BJ (cell line): ENCODE results near the gene FBF1. TPM values are rescaled to one million over a fixed set of nuclear protein-coding genes. Genes with fewer than 3 reads are reported as not detected.

Experiments used
- CTCF ChIA-PET: fragments of 350-600 bp; formaldehyde crosslinking; extraction: SDS; loops from one replicate; lab custom pipeline; 2021; ENCODE audit warnings: antibody characterized with exemption, inconsistent platforms; lab: Yijun Ruan, JAX
- POLR2A ChIA-PET: fragments of 300-600 bp; sonication (Branson Sonifier 250); formaldehyde crosslinking; extraction: SDS; loops from one replicate; lab custom pipeline; 2021; ENCODE audit warnings: antibody characterized with exemption; lab: Charles Lee
- DNase-seq: peaks from one replicate; pipeline ENCODE4 v3.0.0-alpha.2; 2011; ENCODE audit warnings: low read depth
- H3K27me3 ChIP-seq: 2 replicates; pipeline ENCODE4 v1.6.0; 2011; ENCODE audit warnings: low read length; ENCODE audit not compliant: control insufficient read depth, insufficient read depth
- H3K36me3 ChIP-seq: 2 replicates; pipeline ENCODE4 v1.5.1; 2011; ENCODE audit warnings: low read length; ENCODE audit not compliant: control insufficient read depth, insufficient read depth
- H3K4me3 ChIP-seq: 2 replicates; pipeline ENCODE4 v1.5.1; 2011; ENCODE audit warnings: low read depth, mild to moderate bottlenecking, control low read depth, low read length
- CTCF ChIP-seq: IDR thresholded peaks from 2 replicates; pipeline ENCODE4 v1.5.1; 2011; ENCODE audit warnings: low read depth, mild to moderate bottlenecking, control low read depth, inconsistent platforms, low read length, moderate library complexity; ENCODE audit not compliant: insufficient read depth
- polyA minus RNA-seq: library from RNA; depleted of rRNA, polyadenylated mRNA; stranded (reverse); fragments of >200 nt; gene quantifications from 2 replicates; pipeline ENCODE4 v1.2.3, GENCODE V29; 2011; rRNA and poly(A)+ RNA removed
- polyA plus RNA-seq: library from polyadenylated mRNA; depleted of rRNA; stranded (reverse); fragments of >200 nt; gene quantifications from 2 replicates; pipeline ENCODE4 v1.2.3, GENCODE V29; 2011; rRNA removed

Gene FBF1
- polyA plus RNA-seq (3.4 and 4.8 TPM in 2 replicates), polyA minus RNA-seq (2.9 and 4.3 TPM in 2 replicates)

GRCh38 chr17:75940727-75941441 is at the start of gene FBF1:
Gene FBF1 (minus strand): TSS chr17:75941042. CDS start chr17:75938149, 2,893 bp downstream.
- CTCF ChIA-PET = interaction anchor here (1.0 to 1.7 kb wide), 2 partner anchors 11 to 65 kb away, joined by 3 to 7 read pairs; no protein-coding TSS in a partner anchor
- H3K4me3 ChIP-seq = peak within 1 kb of the TSS; percentile 60
- H3K27me3 ChIP-seq = no peaks in the 10 kb centered on the region
- H3K36me3 ChIP-seq = no peaks in the 10 kb centered on the region
- POLR2A ChIA-PET = no interaction called here
- 0 out of 2 replicates have a peak, but pooled peaks have one; percentile 6 for TF ChIP-seq CTCF
- DNase-seq = peak; percentile 73

GRCh38 chr17:75987041-75987440 is 46.2 kb upstream of the FBF1 start:
- CTCF ChIA-PET = no interaction called here
- peaks cover 5% of the 10 kb centered on the region for H3K36me3 ChIP-seq
- POLR2A ChIA-PET = no interaction called here
- H3K4me3 ChIP-seq = no peak overlapping the region
- H3K27me3 ChIP-seq = no peaks in the 10 kb centered on the region
- TF ChIP-seq CTCF = no peak
- no peak for DNase-seq

GRCh38 chr17:75985986-75986385 is 45.1 kb upstream of the FBF1 start:
- CTCF ChIA-PET = no interaction called here
- Histone ChIP-seq H3K27me3 (no peaks in the 10 kb centered on the region), H3K36me3 (no peaks in the 10 kb centered on the region; the same call in none of the 2 replicates), H3K4me3 (no peak overlapping the region)
- POLR2A ChIA-PET = no interaction called here
- DNase-seq = no peak
- TF ChIP-seq CTCF = no peak

GRCh38 chr17:75983501-75984181 is 42.8 kb upstream of the FBF1 start:
- no peak for TF ChIP-seq CTCF
- ChIA-PET CTCF (interaction anchor here (0.8 to 2.5 kb wide), 5 partner anchors 9 to 79 kb away, joined by 3 to 11 read pairs (median 3); partner anchors contain the start of genes CDK3 and MRPL38), POLR2A (interaction anchor here (0.5 kb wide), 1 partner anchor 22 kb away, joined by 4 read pairs; no protein-coding TSS in a partner anchor)
- Histone ChIP-seq H3K4me3 (no peak overlapping the region), H3K36me3 (no peaks in the 10 kb centered on the region; the same call in none of the 2 replicates), H3K27me3 (no peaks in the 10 kb centered on the region)
- DNase-seq = no peak

- Histone ChIP-seq H3K27me3 (no peaks in the 10 kb centered on the region), H3K36me3 (no peaks in the 10 kb centered on the region; the same call in 1 of the 2 replicates), H3K4me3 (no peak overlapping the region)
- no peak for TF ChIP-seq CTCF
- CTCF ChIA-PET = interaction anchor here (1.1 to 1.5 kb wide), 3 partner anchors 23 to 76 kb away, joined by 4 to 7 read pairs (median 4); partner anchors contain the start of gene MRPL38
- DNase-seq = no peak
- POLR2A ChIA-PET = no interaction called here
These were observed 40.3 kb upstream of the FBF1 start for GRCh38 chr17:75981019-75981615.
